ENCODE measurements around the gene PRDM11.

- TF ChIP-seq, protein P1, sequence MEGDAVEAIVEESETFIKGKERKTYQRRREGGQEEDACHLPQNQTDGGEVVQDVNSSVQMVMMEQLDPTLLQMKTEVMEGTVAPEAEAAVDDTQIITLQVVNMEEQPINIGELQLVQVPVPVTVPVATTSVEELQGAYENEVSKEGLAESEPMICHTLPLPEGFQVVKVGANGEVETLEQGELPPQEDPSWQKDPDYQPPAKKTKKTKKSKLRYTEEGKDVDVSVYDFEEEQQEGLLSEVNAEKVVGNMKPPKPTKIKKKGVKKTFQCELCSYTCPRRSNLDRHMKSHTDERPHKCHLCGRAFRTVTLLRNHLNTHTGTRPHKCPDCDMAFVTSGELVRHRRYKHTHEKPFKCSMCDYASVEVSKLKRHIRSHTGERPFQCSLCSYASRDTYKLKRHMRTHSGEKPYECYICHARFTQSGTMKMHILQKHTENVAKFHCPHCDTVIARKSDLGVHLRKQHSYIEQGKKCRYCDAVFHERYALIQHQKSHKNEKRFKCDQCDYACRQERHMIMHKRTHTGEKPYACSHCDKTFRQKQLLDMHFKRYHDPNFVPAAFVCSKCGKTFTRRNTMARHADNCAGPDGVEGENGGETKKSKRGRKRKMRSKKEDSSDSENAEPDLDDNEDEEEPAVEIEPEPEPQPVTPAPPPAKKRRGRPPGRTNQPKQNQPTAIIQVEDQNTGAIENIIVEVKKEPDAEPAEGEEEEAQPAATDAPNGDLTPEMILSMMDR (IDR thresholded peaks at IDR 0.05): no peak
- TF ChIP-seq EP300 (IDR thresholded peaks at IDR 0.05): no peak
- TF ChIP-seq POLR2A (IDR thresholded peaks at IDR 0.05): no peak
Observed at GRCh38 chr11:45266676-45267020, 120.2 kb downstream of the PRDM11 start.

Measured in stomach (tissue), 4 donors.